Heart right ventricle (tissue), 16 donors: Measurements from ENCODE around the gene NDUFAB1. TPM values are rescaled to one million over a fixed set of nuclear protein-coding genes. Genes with fewer than 3 reads are reported as not detected.
A peak's percentile ranks its signal among the peaks of the same experiment; 100 is the strongest.

Source experiments
- ATAC-seq, 8 donors: fragments of 200-7000 bp; cut with Tn5 transposase; one replicate each; pipeline ENCODE4 v1.9.1; 2020; ENCODE audit warnings: mild to moderate bottlenecking in 8 of 8, moderate library complexity in 8 of 8, moderate number of reproducible peaks in 1 of 8
- DNase-seq, 2 donors: peaks; one replicate each; pipeline ENCODE4 v3.0.0-alpha.2; 2020
- H3K27ac ChIP-seq, 10 donors: fragments of 200-600 bp; sonication (generic) in 2 of 10; one replicate each; pipeline versions ENCODE4 v1.5.0 to v1.8.0; 2020 to 2022; ENCODE audit warnings: mild to moderate bottlenecking in 3 of 10
- H3K27me3 ChIP-seq, 7 donors: fragments of 200-600 bp; one replicate each; pipeline ENCODE4 v1.8.0; 2021 to 2022; ENCODE audit warnings: mild to moderate bottlenecking in 2 of 7
- H3K36me3 ChIP-seq, 9 donors: fragments of 200-600 bp; sonication (generic) in 1 of 9; one replicate each; pipeline versions ENCODE4 v1.5.0 to v1.8.0; 2020 to 2022; ENCODE audit warnings: mild to moderate bottlenecking in 2 of 9
- H3K4me1 ChIP-seq, 9 donors: fragments of 200-600 bp; sonication (generic) in 1 of 9; one replicate each; pipeline versions ENCODE4 v1.5.0 to v1.8.0; 2020 to 2022; ENCODE audit warnings: mild to moderate bottlenecking in 4 of 9
- H3K4me3 ChIP-seq, 10 donors: fragments of 200-600 bp; sonication (generic) in 2 of 10; one replicate each; pipeline versions ENCODE4 v1.5.0 to v1.8.0; 2020 to 2022; ENCODE audit warnings: mild to moderate bottlenecking in 7 of 10, moderate library complexity in 2 of 10
- H3K9me3 ChIP-seq, 11 donors: fragments of 200-600 bp in 10 of 11; sonication (generic) in 2 of 11; one replicate each; pipeline versions ENCODE4 v1.5.0 to v1.8.0; 2013 to 2022; ENCODE audit warnings: mild to moderate bottlenecking in 2 of 11, control low read depth in 1 of 11, moderate library complexity in 1 of 11
- WGBS, 2 donors: extraction: QIAGEN DNeasy Blood & Tissue Kit; methylation state at CpG; one replicate each; pipeline ENCODE4 v1.1.7; 2013; ENCODE audit warnings: inconsistent platforms in 1 of 2; 5-methylcytosine and 5-hydroxymethylcytosine counted together
- intact Hi-C, 10 donors: fragments of 100-400 bp; cut with DNase I; formaldehyde crosslinking; loops; one replicate each; pipeline versions ENCODE4 v1.11.1 to v1.14.2; 2022
- polyA plus RNA-seq, 2 donors: library from polyadenylated mRNA; stranded (reverse); fragments of 200-250 nt; gene quantifications; one replicate each; pipeline ENCODE4 v1.2.3, GENCODE V29; 2013
- total RNA-seq, 10 donors: library from RNA; stranded (reverse); fragmentation: NEBNext Ultra II Directional in 3 of 10; extraction: Animal tissue kit (Norgen Biotek cat#: 25700) in 3 of 10; gene quantifications; one replicate each; pipeline versions ENCODE4 v1.2.1 to v1.2.4, GENCODE V29; 2021 to 2023
- TF ChIP-seq, protein P1 (sequence below), 9 donors: fragments of 200-600 bp; sonication (generic) in 2 of 9; IDR thresholded peaks; one replicate each; pipeline versions ENCODE4 v1.5.0 to v1.8.0; 2021 to 2022; ENCODE audit warnings: antibody characterized with exemption in 9 of 9, mild to moderate bottlenecking in 5 of 9, moderate library complexity in 1 of 9
- donor health status: Arrhythmogenic right ventricular cardiomyopathy.
- donor health status: ischemic (EF 13 %, LVEDD 7.1; RV severe dilation, severe dysfunction).
- donor health status: healthy with polysubstance abuse.
- donor health status: DM: no; HTN: yes; CAD: no.
- donor health status: DM: no; HTN: no; CAD: no.
- donor health status: ischemic (EF 25% LVEDD 6.9; RV normal size, moderate dysfunction).
- donor health status: ischemic (EF 25% LVEDD 5.7; RV mildly dilated, moderate dysfunction).
- donor health status: healthy.
- donor health status: DM: yes; HTN: yes; CAD: no.
- donor health status: Ischemic cardiomyopathy.
- donor health status: ischemic (EF 35%, LVEDD 5.7; RV mildly dilated, moderate dysfunction).
- donor health status: nonischemic (EF 11% LVEDD 7.7; RV severe dilation, severe dysfunction).
- donor health status: DM: yes; HTN: yes; CAD: no.
- donor health status: PGD.
- donor health status: ischemic (EF 29% LVEDD 5.4; RV normal size, mild dysfunction).
- donor health status: nonischemic (EF 23%, LVEDD 6.1; RV moderate dilation, normal function).

The NDUFAB1 gene
- total and polyA plus RNA-seq, 12 donors = 211 to 592 (median 418) TPM

DNA sequence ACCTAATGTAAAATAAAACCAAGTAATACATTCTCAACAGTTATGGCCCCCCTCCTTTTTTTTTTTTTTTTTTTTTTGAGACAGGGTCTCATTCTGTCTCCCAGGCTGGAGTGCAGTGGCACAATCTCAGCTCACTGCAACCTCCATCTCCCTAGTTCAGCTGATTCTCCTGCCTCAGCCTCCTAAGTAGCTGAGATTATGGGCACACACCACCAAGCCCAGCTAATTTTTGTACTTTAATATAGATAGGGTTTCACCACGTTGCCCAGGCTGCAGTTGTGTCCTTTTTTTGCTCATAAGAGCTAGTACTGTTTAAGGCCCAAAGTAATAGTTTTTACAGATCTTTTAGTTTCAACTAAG, 57.2 kb downstream of the NDUFAB1 start:
- Histone ChIP-seq H3K9me3 (no peaks in the 10 kb centered on the region), H3K4me3 (no peak overlapping the region), H3K27ac (no peak overlapping the region), H3K36me3 (peaks cover 0 to 99% (median 19%) of the 10 kb centered on the region in 9 donors), H3K4me1 (peaks cover 0 to 9% (median 0%) of the 10 kb centered on the region in 9 donors), H3K27me3 (no peaks in the 10 kb centered on the region)
- intact Hi-C loops = no loop called here
- ATAC-seq (no peak), DNase-seq (no peak)
- TF ChIP-seq, protein P1, sequence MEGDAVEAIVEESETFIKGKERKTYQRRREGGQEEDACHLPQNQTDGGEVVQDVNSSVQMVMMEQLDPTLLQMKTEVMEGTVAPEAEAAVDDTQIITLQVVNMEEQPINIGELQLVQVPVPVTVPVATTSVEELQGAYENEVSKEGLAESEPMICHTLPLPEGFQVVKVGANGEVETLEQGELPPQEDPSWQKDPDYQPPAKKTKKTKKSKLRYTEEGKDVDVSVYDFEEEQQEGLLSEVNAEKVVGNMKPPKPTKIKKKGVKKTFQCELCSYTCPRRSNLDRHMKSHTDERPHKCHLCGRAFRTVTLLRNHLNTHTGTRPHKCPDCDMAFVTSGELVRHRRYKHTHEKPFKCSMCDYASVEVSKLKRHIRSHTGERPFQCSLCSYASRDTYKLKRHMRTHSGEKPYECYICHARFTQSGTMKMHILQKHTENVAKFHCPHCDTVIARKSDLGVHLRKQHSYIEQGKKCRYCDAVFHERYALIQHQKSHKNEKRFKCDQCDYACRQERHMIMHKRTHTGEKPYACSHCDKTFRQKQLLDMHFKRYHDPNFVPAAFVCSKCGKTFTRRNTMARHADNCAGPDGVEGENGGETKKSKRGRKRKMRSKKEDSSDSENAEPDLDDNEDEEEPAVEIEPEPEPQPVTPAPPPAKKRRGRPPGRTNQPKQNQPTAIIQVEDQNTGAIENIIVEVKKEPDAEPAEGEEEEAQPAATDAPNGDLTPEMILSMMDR (IDR thresholded peaks at IDR 0.05) = no peak
- WGBS, 2 donors = 94 to 100% methylated on average over 1 of the region's 1 CpG

DNA sequence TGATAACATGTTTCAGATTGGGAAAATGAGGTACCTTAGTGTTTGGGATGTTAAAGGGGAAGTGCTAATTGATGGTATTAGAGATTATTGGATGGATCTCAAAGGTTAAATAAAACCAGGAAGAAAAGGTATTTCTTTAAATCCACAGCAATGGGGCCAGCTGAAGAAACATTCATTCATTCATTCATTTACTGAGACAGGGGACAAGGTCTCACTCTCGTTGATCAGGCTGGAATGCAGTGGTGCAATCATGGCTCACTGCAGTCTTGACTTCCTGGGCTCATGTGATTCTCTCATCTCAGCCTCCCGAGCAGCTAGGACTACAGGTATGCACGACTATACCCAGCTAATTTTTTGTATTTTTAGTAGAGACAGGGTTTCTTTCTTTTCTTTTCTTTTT, 58.7 kb downstream of the NDUFAB1 start:
- Histone ChIP-seq H3K4me1 (peaks cover 0 to 9% (median 0%) of the 10 kb centered on the region in 9 donors), H3K27me3 (no peaks in the 10 kb centered on the region), H3K9me3 (no peaks in the 10 kb centered on the region), H3K36me3 (peaks cover 0 to 99% (median 31%) of the 10 kb centered on the region in 9 donors), H3K4me3 (no peak overlapping the region), H3K27ac (no peak overlapping the region)
- TF ChIP-seq, protein P1 (IDR thresholded peaks at IDR 0.05) = no peak
- intact Hi-C loops = no loop called here
- 75 to 78% methylated on average over 3 of the region's 3 CpGs for WGBS, 2 donors
- ATAC-seq = no peak
- no peak for DNase-seq

DNA sequence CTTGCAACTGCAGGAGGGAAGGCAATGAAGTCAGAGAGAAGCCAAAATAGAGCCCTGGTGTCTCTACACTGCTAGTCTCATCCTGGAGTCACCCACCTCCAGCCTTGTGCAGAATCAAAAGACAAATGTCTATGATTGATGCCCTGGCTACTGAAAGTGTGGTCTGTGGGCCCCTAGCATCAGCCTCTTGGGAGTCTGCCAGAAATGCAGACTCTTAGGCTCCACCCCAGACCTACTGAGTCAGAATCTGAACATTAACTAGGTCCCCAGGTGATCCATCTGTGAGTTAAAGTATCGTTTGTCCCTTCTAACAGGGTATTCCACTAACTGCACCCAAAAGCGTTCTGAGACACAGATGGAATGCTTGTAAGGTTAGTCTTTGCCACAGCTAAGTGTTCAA, 60.2 kb downstream of the NDUFAB1 start:
- DNase-seq = no peak
- H3K4me1 ChIP-seq = peaks cover 0 to 9% (median 0%) of the 10 kb centered on the region in 9 donors
- no peaks in the 10 kb centered on the region for H3K9me3 ChIP-seq
- H3K27ac ChIP-seq = no peak overlapping the region
- no peaks in the 10 kb centered on the region for H3K27me3 ChIP-seq
- 86 to 93% methylated on average over 2 of the region's 2 CpGs for WGBS, 2 donors
- intact Hi-C loops = no loop called here
- TF ChIP-seq, protein P1 (IDR thresholded peaks at IDR 0.05) = no peak
- H3K36me3 ChIP-seq = peaks cover 0 to 99% (median 36%) of the 10 kb centered on the region in 9 donors
- no peak for ATAC-seq
- H3K4me3 ChIP-seq = no peak overlapping the region

DNA sequence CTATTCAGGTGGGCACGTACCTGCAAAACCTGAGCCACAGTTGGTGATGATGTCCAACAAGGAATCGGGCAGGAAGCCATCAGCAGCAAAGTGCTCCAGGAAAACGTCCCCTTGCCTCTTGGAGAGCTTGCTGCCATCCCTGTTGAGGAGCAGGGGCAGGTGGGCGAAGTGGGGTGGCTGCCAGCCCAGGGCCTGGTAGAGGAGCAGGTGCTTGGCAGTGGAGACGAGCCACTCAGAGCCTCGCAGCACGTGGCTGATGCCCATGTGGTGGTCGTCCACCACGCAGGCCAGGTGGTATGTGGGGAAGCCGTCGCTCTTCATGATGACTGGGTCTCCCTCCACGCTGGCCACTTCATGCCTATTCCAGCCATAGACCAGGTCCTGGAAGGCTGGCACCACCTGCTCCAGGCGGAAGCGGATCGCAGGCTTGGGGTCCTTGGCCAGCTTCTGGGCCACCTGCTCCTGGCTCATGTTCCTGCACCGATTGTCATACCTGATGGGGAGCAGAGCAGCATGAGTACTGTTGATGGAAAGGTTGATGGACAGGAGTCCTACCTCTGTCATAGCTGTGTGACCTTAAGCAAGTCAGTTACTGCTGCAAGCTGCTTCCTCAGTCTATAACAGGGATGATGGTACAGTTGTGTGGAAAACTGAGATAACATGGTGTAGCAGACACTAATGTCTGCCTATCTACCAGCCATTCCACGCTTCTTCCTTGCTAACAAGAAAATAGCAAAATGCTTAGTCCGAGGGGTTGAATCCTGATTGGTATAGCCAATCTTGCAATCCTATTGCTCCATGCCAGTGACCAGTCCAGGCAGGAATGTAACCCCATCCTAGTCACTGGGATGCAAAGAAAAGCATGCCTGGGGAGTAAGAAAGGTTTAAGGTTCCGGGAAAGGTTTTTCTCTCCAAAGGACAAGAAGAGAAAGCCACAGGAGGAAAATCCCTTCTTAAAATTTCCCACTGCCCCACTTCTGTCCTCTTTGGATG, 61.0 kb downstream of the NDUFAB1 start:
- DNase-seq (no peak), ATAC-seq (peak in 1 of 8 donors; percentile 30)
- H3K36me3 ChIP-seq = peaks cover 0 to 99% (median 34%) of the 10 kb centered on the region in 9 donors
- intact Hi-C loops = no loop called here
- H3K27ac ChIP-seq = no peak overlapping the region
- H3K9me3 ChIP-seq = no peaks in the 10 kb centered on the region
- H3K4me3 ChIP-seq = no peak overlapping the region
- peaks cover 0 to 9% (median 0%) of the 10 kb centered on the region in 9 donors for H3K4me1 ChIP-seq
- WGBS, 2 donors = 94 to 95% methylated on average over 19 of the region's 19 CpGs
- no peaks in the 10 kb centered on the region for H3K27me3 ChIP-seq
- TF ChIP-seq, protein P1 (IDR thresholded peaks at IDR 0.05) = no peak
